ENCODE results near the gene MMP24OS. TPM values are rescaled to one million over a fixed set of nuclear protein-coding genes. Genes with fewer than 3 reads are reported as not detected.

The MMP24OS gene
- total and polyA plus RNA-seq, 2 donors from 2014 or later: 127 to 248 TPM

GRCh38 chr20:35286899-35287508, 9.1 kb upstream of the MMP24OS start:
- Histone ChIP-seq H3K4me3 (ENCODE audit: low read length in 3 of 3) (no peak overlapping the region), H3K9ac (ENCODE audit: low read length in 3 of 3) (peak overlapping the region in 1 of 3 donors; percentile 19), H3K27ac (ENCODE audit: low read depth in 2 of 2, low read length in 2 of 2) (peak overlapping the region; percentile 60 to 70), H3K9me3 (ENCODE audit: control insufficient read depth in 2 of 3, insufficient read depth in 1 of 3, low read length in 3 of 3) (no peaks in the 10 kb centered on the region), H3K36me3 (ENCODE audit: control insufficient read depth in 2 of 3, insufficient read depth in 3 of 3, low read length in 3 of 3) (peaks cover 0 to 3% (median 0%) of the 10 kb centered on the region in 3 donors), H3K27me3 (ENCODE audit: control insufficient read depth, insufficient read depth, low read length) (no peaks in the 10 kb centered on the region), H3K4me1 (ENCODE audit: control insufficient read depth in 2 of 3, insufficient read depth in 2 of 3, low read depth in 1 of 3, low read length in 3 of 3) (peaks cover 0 to 24% (median 24%) of the 10 kb centered on the region in 3 donors)
- FAIRE-seq (no peak), DNase-seq (peak in 1 of 5 donors; percentile 42)
- no peak for TF ChIP-seq CTCF (IDR thresholded peaks at IDR 0.05; ENCODE audit: borderline replicate concordance, extremely low read depth, insufficient read depth)
- intact Hi-C loops (cut with DNase I): no loop called here

- peak overlapping the region in 1 of 3 donors; percentile 19 for H3K9ac ChIP-seq (ENCODE audit: low read length in 3 of 3)
- peaks cover 0 to 3% (median 0%) of the 10 kb centered on the region in 3 donors for H3K36me3 ChIP-seq (ENCODE audit: control insufficient read depth in 2 of 3, insufficient read depth in 3 of 3, low read length in 3 of 3)
- peak overlapping the region in 1 of 3 donors; percentile 91 for H3K4me3 ChIP-seq (ENCODE audit: low read length in 3 of 3)
- no peaks in the 10 kb centered on the region for H3K9me3 ChIP-seq (ENCODE audit: control insufficient read depth in 2 of 3, insufficient read depth in 1 of 3, low read length in 3 of 3)
- peaks cover 0 to 24% (median 24%) of the 10 kb centered on the region in 3 donors for H3K4me1 ChIP-seq (ENCODE audit: control insufficient read depth in 2 of 3, insufficient read depth in 2 of 3, low read depth in 1 of 3, low read length in 3 of 3)
- peak overlapping the region; percentile 70 to 87 for H3K27ac ChIP-seq (ENCODE audit: low read depth in 2 of 2, low read length in 2 of 2)
- intact Hi-C loops (cut with DNase I): no loop called here
- FAIRE-seq: no peak
- H3K27me3 ChIP-seq (ENCODE audit: control insufficient read depth, insufficient read depth, low read length): no peaks in the 10 kb centered on the region
- TF ChIP-seq CTCF (IDR thresholded peaks at IDR 0.05; ENCODE audit: borderline replicate concordance, extremely low read depth, insufficient read depth): no peak
- DNase-seq: peak in 2 of 5 donors; percentile 25 to 40
Observed at GRCh38 chr20:35286077-35286898, 8.4 kb upstream of the MMP24OS start.

- intact Hi-C loops (cut with DNase I): no loop called here
- Histone ChIP-seq H3K9me3 (ENCODE audit: control insufficient read depth in 2 of 3, insufficient read depth in 1 of 3, low read length in 3 of 3) (no peaks in the 10 kb centered on the region), H3K36me3 (ENCODE audit: control insufficient read depth in 2 of 3, insufficient read depth in 3 of 3, low read length in 3 of 3) (peaks cover 0 to 4% (median 2%) of the 10 kb centered on the region in 3 donors), H3K27me3 (ENCODE audit: control insufficient read depth, insufficient read depth, low read length) (no peaks in the 10 kb centered on the region), H3K4me1 (ENCODE audit: control insufficient read depth in 2 of 3, insufficient read depth in 2 of 3, low read depth in 1 of 3, low read length in 3 of 3) (peaks cover 0 to 24% (median 24%) of the 10 kb centered on the region in 3 donors), H3K27ac (ENCODE audit: low read depth in 2 of 2, low read length in 2 of 2) (peak overlapping the region in 1 of 2 donors; percentile 87), H3K9ac (ENCODE audit: low read length in 3 of 3) (no peak overlapping the region), H3K4me3 (ENCODE audit: low read length in 3 of 3) (peak overlapping the region in 1 of 3 donors; percentile 91)
- DNase-seq (no peak), FAIRE-seq (no peak)
- TF ChIP-seq CTCF (IDR thresholded peaks at IDR 0.05; ENCODE audit: borderline replicate concordance, extremely low read depth, insufficient read depth): no peak
Observed at GRCh38 chr20:35285806-35286076, 7.8 kb upstream of the MMP24OS start.

All from kidney (tissue), 14 donors.